Skeletal muscle satellite cell (primary cell): ENCODE measurements around the gene SEPTIN1.
"Not testable (repeated sequence)": the region's sequence is repeated elsewhere in the genome, so short reads cannot be mapped to it uniquely, and the experiment has no call there.

Experiments
- H3K27me3 ChIP-seq: 2 replicates; pipeline ENCODE4 v1.7.0; 2013; ENCODE audit warnings: low read length; ENCODE audit not compliant: control insufficient read depth, insufficient read depth
- H3K36me3 ChIP-seq: 2 replicates; pipeline ENCODE4 v1.7.0; 2013; ENCODE audit warnings: mild to moderate bottlenecking, control low read depth, low read length; ENCODE audit not compliant: insufficient read depth
- H3K4me1 ChIP-seq: 2 replicates; pipeline ENCODE4 v1.7.0; 2013; ENCODE audit warnings: low read length; ENCODE audit not compliant: control insufficient read depth, insufficient read depth
- H3K4me2 ChIP-seq: 2 replicates; pipeline ENCODE4 v1.7.0; 2013; ENCODE audit warnings: mild to moderate bottlenecking, low read length
- H3K4me3 ChIP-seq: 2 replicates; pipeline ENCODE4 v1.7.0; 2013; ENCODE audit warnings: low read length
- H3K9ac ChIP-seq: 2 replicates; pipeline ENCODE4 v1.7.0; 2013; ENCODE audit warnings: mild to moderate bottlenecking, low read depth, low read length, moderate library complexity
- H3K9me3 ChIP-seq: replicated peaks from 2 replicates; pipeline ENCODE4 v1.7.0; 2013; ENCODE audit warnings: mild to moderate bottlenecking, control low read depth, low read length

The SEPTIN1 gene

DNA sequence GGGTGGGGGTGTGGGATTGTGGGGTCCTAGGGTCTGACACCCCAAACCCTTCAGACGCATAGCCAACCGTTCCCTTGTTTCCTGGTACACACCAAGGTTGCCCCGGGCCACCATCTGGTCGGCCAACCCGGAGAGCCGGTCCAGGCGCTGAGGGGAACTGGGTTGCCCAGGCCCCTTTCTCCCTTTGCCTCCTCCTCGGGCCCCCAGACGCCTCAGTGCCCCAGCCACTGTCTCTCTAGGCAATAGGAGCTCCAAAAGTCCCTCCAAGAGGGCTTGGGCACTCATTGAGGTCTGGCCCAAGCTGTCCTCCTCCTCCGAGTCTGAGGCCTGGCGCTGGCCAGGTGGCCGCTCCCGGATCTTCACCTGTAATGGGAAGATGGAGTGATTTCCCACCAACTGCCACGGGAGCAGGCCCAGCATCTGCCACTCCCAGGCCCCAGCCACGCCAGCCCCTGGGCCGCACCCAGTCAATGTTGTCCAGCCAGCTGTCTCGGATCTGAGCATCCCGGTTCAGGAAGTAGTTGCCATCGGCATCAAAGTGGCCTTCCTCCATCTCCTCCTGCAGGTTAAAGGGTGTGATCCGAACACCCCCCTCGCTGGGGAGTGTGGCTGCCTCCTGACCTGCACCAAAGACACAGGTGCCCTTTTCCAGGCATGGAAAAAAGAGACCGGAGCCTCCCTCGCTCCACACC, 28.8 kb downstream of the SEPTIN1 start:
- peaks cover 52% of the 10 kb centered on the region for H3K36me3 ChIP-seq

DNA sequence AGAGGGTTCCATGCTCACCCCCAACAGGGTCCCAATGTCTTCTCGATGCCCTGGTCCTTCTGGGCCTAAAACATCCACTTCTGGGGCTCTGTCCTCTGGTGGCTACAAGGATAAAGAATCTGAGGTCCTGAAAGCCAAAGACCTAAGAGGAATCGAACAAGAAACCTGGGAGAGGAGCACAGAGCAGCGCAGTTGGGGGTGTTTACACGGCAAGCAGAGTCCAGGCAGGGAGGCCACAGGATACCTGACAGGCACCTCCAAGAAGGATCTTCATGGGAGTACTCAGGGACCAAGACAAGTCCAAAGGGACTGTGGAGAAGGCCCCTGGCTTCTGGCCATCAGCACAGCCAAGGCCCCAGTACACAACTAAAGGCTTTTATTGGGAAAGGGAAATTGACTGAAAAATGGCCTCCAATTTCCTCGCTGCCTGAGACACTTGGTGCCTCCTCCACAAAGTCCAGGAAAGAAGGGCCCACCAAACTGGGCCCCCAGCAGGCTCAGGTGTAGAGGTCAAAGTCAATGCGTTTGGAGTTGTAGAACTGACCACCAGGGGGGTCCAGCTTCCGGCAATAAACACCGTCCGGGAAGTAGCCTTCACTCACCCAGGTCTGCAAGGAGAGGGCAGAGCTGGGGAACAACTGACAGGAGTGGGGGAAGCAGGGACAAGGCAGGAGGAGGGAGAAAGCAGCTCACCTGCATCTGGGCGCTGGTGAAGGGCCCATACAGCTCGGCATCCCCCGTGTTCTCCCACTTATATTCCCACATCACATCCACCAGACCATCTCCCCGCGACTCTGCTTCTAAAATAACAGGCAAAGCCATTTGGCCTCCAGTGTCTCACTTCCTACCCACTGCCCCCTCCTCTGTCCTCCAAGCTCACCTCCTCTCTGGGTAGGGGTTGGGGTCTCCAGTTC, 29.6 kb downstream of the SEPTIN1 start:
- Histone ChIP-seq H3K27me3 (no peaks in the 10 kb centered on the region), H3K4me1 (peaks cover 49% of the 10 kb centered on the region), H3K4me3 (no peak overlapping the region), H3K9ac (peak overlapping the region; percentile 11), H3K4me2 (peak overlapping the region; percentile 60), H3K9me3 (no peaks in the 10 kb centered on the region), H3K36me3 (peaks cover 48% of the 10 kb centered on the region)

More for the DNA sequence above, 28.8 kb downstream of the SEPTIN1 start:
- Histone ChIP-seq H3K27me3 (no peaks in the 10 kb centered on the region), H3K9me3 (no peaks in the 10 kb centered on the region), H3K4me1 (peaks cover 49% of the 10 kb centered on the region), H3K4me2 (peak overlapping the region; percentile 88), H3K4me3 (peak overlapping the region; percentile 91), H3K9ac (peak overlapping the region; percentile 93)

DNA sequence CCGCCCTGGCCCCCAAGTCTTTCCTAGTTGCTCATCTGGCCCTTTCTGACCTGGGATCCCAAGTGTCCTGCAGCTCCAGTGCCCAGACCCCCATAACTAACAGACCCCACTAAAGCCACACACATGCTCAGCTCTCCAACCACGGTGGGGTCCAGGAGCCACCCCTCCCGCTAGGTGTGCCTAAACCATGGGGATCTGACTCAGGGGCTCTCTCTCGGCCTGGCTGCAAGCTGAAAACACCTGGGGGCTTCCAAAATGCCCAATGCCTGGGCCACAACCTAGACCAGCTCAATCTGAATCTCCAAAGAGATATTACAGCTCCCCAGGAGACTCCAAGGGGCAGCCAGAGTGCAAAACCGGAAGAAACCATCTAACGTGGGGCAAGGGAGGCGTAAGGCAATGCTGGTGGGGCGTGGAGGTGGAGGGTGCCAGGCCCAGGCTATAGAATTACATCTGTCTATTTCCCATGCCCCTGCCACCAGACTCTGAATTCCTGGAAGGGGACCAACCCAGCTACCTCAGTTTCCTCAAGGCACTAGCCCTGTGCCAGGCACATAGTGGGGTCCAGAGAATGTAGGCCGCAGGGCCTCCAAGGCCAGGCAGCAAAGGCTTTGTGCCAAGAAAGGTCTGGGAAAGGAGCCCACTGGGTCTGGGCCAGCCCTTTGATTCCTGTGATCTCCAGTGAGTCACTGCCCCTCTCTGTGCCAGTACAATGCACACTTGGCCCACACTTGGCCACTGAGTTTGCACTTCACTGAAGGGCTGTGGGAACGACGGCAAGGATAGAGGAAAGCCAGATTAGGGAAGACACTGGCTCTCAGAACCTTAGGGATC, 30.6 kb downstream of the SEPTIN1 start:
- Histone ChIP-seq H3K4me1 (peaks cover 41% of the 10 kb centered on the region), H3K4me3 (no peak overlapping the region), H3K27me3 (no peaks in the 10 kb centered on the region), H3K36me3 (peaks cover 40% of the 10 kb centered on the region), H3K4me2 (peak overlapping the region; percentile 60), H3K9me3 (no peaks in the 10 kb centered on the region), H3K9ac (peak overlapping the region; percentile 33)

DNA sequence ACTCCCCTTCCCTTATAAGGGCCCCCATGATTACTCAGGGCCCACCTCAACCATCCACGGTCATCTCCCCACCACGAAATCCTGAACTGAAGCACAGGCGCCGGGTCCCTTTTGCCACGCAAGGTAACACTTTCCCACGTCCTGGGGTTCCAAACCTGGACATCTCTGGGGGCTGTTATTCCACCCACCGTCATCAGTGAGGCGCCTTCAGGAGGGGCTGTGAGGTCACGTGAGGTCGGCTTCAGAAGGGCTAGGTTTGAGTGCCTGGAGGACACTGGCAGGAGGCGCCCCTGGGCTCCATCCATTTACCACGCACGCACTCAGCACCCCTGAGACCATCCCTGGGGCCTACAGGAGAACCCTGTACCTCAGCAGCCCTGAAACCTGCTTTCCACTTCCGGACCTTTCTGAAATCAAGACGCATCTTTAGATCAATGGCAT, 31.3 kb downstream of the SEPTIN1 start:
- no peak overlapping the region for H3K4me2 ChIP-seq
- H3K36me3 ChIP-seq: peaks cover 39% of the 10 kb centered on the region
- H3K4me3 ChIP-seq: no peak overlapping the region
- H3K4me1 ChIP-seq: peaks cover 33% of the 10 kb centered on the region
- no peaks in the 10 kb centered on the region for H3K27me3 ChIP-seq
- no peak overlapping the region for H3K9ac ChIP-seq
- H3K9me3 ChIP-seq: no peaks in the 10 kb centered on the region

DNA sequence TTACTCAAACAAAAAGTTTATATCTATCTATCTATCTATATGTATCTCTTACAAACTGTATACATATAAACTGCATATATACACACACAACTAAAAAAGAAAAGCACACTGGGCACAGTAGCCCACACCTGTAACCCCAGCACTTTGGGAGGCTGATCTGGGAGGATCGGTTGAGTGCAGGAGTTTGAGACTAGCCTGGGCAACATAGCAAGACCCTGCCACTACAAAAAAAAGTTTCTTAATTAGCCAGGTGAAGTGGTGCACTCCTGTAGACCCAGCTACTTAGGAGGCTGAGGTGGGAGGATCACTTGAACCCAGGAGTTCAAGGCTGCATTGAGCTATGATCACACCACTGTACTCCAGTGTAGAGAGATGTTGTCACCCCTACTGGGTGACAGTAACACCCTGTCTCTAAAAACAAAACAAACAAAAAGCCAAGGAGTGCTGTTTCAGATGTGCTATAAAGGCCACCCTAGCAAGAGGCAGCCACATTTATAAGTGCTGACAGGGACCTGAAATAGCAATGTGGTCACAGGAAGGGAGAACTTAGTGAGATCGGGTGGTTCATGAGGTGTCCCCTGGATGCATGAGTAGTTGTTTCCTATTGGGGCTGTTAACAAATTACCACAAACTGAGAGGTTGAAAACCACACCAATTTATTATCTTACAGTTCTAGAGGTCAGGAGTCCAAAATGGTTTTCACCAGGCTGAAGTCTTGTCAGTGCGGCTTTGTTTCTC, 32.1 kb downstream of the SEPTIN1 start:
- H3K9ac ChIP-seq: no peak overlapping the region
- no peaks in the 10 kb centered on the region for H3K27me3 ChIP-seq
- peaks cover 39% of the 10 kb centered on the region for H3K36me3 ChIP-seq
- H3K4me2 ChIP-seq: no peak overlapping the region
- peaks cover 26% of the 10 kb centered on the region for H3K4me1 ChIP-seq
- no peaks in the 10 kb centered on the region for H3K9me3 ChIP-seq
- no peak overlapping the region for H3K4me3 ChIP-seq

DNA sequence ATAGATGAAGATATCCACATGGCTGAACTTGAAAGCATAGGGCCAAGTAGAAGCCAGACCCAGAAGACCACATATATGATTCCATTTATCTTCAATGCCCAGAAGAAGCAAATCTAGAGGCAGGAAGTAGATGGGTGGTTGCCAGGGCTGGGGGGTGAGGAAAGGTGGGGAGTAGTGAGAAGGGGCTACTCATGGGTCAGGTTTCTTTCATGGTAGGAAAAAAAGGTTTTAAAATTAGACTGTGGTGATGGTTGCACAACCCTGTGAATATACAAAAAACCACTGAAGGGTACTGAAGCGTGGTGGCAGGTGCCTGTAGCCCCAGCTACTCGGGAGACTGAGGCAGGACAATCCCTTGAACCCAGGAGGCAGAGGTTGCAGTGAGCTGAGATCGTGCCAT, 32.7 kb downstream of the SEPTIN1 start:
- Histone ChIP-seq H3K4me3 (no peak overlapping the region), H3K4me1 (peaks cover 26% of the 10 kb centered on the region), H3K4me2 (no peak overlapping the region), H3K9ac (no peak overlapping the region), H3K9me3 (no peaks in the 10 kb centered on the region), H3K27me3 (no peaks in the 10 kb centered on the region), H3K36me3 (peaks cover 39% of the 10 kb centered on the region)

DNA sequence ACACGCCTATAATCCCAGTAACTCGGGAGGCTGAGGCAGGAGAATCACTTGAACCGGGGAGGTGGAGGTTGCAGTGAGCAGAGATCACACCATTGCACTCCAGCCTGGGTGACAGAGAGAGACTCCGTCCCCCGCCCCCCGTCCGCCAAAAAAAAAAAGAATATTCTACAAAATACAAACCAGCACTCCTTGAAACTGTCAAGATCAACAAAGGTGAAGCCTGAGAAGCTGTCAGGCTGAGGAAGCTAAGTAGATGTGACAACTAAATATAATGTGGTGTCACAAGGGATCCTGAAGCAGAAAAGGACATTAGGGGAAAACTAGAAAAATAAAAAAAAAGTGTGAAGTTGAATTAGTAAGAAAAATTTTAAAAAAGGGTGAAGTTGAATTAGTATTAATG, 33.4 kb downstream of the SEPTIN1 start:
- Histone ChIP-seq H3K4me1 (peaks cover 23% of the 10 kb centered on the region), H3K4me3 (no peak overlapping the region), H3K9ac (no peak overlapping the region), H3K36me3 (peaks cover 38% of the 10 kb centered on the region), H3K4me2 (no peak overlapping the region), H3K27me3 (no peaks in the 10 kb centered on the region), H3K9me3 (no peaks in the 10 kb centered on the region)

DNA sequence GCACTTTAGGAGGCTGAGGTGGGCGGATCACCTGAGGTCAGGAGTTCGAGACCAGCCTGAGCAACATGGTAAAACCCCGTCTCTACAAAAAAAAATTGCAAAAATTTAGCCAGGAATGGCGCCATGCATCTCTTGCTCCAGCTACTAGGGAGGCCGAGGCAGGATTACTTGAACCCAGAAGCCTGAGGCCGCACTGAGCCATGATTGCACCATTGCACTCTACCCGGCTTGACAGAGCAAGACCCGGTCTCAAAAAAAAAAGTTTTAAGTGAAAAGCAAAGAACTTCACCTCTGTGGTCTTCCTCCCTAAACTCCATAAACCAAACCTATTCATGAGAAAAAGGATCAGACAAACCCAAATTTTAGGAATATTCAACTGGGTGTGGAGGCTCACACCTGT, 34.2 kb downstream of the SEPTIN1 start:
- H3K9ac ChIP-seq: no peak overlapping the region

DNA sequence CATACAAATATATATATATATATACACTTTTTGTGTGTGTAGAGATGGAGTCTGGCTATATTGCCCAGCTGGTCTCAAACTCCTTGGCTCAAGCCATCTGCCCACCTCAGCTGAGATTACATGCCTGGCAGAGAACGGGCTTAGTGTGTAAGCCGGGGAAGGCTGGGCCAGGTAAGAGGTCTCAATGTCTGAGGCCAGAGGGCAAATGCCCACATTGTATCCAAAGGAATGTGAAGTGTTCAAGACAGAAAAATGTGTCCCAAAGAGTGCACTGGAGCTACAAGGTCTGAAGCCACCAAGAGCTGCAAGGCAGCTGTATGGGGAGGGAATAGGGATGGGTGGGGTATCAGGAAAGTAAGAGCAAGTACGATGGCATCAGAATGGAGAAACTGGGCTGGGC, 36.1 kb downstream of the SEPTIN1 start:
- Histone ChIP-seq H3K4me1 (no peaks in the 10 kb centered on the region), H3K9ac (no peak overlapping the region), H3K36me3 (peaks cover 13% of the 10 kb centered on the region), H3K27me3 (no peaks in the 10 kb centered on the region), H3K4me3 (no peak overlapping the region), H3K9me3 (no peaks in the 10 kb centered on the region), H3K4me2 (no peak overlapping the region)

More for the DNA sequence above, 34.2 kb downstream of the SEPTIN1 start:
- no peaks in the 10 kb centered on the region for H3K9me3 ChIP-seq
- H3K36me3 ChIP-seq: peaks cover 30% of the 10 kb centered on the region
- no peaks in the 10 kb centered on the region for H3K27me3 ChIP-seq
- no peak overlapping the region for H3K4me3 ChIP-seq
- peaks cover 18% of the 10 kb centered on the region for H3K4me1 ChIP-seq
- H3K4me2 ChIP-seq: no peak overlapping the region

DNA sequence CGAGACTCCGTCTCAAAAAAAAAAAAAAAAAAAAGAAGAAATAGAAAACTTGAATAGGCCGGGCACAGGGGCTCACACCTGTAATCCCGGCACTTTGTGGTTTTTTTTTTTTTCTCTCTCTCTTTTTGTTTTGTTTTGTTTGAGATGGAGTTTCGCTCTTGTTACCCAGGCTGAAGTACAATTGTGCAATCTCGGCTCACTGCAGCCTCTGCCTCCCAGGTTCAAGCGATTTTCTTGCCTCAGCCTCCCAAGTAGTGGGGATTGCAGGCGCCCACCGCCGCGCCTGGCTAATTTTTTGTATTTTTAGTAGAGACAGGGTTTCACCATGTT, 38.9 kb downstream of the SEPTIN1 start:
- not testable (repeated sequence) for H3K4me1 ChIP-seq, H3K27me3 ChIP-seq, H3K4me3 ChIP-seq, H3K4me2 ChIP-seq, H3K36me3 ChIP-seq, H3K9ac ChIP-seq, H3K9me3 ChIP-seq
